OCI-LY3 (cell line): ENCODE measurements around the gene HEMK1.
A peak's percentile ranks its signal among the peaks of the same experiment; 100 is the strongest.

Source experiments
- EZH2phosphoT487 ChIP-seq: fragments of 200-600 bp; shearing (Covaris generic); IDR thresholded peaks from 2 replicates; pipeline ENCODE4 v1.6.1; 2018; ENCODE audit warnings: antibody characterized with exemption, mixed run types, low read depth
- TF ChIP-seq, protein P1 (sequence below): fragments of 200-600, 300-600 bp; sonication (generic); IDR thresholded peaks from 2 replicates; pipeline ENCODE4 v1.5.1; 2014; ENCODE audit warnings: antibody characterized with exemption, low read length, low read depth

DNA sequence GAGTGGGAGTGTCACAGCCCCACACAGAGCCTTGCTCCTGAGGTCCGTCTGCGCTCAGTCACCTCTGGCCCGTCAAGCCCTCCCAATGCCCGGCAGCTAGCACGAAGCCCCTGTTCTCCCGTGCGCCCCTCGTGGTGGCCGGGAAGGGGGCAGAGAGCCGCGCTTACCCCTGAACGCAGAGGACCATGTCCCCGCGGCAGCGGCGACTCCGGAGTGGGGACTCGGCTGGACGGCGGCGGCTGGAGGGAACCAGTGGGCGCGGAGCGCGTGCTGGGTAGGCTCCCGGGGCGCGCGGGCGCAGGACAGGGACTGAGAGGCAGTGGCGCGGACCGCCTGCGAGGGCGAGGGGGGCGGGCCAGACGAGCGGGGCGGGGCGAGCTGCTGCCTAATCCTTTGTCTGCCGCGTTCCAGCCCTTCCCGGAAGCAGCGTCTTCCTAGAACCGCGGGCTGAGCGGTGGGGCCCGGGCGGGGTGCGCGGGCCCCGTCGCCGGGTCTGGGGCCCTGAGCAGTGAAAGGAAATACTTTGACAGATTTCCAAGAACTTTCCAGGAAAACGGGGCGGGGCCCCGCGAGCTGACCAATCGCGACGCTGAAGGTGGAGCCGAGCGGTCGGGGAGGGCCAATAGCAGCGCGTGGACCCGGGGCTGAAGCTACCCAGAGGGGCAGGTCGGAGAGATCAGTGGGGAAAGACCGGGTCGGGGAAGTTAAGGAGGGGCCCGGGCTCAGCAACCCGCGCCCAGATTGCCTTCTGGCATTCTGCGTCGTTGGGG, 42.3 kb downstream of the HEMK1 start, which contains the start of gene CISH:
- TF ChIP-seq, protein P1, sequence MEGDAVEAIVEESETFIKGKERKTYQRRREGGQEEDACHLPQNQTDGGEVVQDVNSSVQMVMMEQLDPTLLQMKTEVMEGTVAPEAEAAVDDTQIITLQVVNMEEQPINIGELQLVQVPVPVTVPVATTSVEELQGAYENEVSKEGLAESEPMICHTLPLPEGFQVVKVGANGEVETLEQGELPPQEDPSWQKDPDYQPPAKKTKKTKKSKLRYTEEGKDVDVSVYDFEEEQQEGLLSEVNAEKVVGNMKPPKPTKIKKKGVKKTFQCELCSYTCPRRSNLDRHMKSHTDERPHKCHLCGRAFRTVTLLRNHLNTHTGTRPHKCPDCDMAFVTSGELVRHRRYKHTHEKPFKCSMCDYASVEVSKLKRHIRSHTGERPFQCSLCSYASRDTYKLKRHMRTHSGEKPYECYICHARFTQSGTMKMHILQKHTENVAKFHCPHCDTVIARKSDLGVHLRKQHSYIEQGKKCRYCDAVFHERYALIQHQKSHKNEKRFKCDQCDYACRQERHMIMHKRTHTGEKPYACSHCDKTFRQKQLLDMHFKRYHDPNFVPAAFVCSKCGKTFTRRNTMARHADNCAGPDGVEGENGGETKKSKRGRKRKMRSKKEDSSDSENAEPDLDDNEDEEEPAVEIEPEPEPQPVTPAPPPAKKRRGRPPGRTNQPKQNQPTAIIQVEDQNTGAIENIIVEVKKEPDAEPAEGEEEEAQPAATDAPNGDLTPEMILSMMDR, result peak; percentile 55
- no peak for TF ChIP-seq EZH2phosphoT487
